HG03354 (cell line): ENCODE data around the gene PPP2R2D.

ENCODE experiments used
- ATAC-seq: cut with Tn5 transposase; IDR thresholded peaks from one replicate; pipeline ENCODE4 v1.9.1; 2021; ENCODE audit warnings: mild to moderate bottlenecking; ENCODE audit not compliant: unreplicated experiment, poor library complexity, severe bottlenecking

The PPP2R2D gene

DNA sequence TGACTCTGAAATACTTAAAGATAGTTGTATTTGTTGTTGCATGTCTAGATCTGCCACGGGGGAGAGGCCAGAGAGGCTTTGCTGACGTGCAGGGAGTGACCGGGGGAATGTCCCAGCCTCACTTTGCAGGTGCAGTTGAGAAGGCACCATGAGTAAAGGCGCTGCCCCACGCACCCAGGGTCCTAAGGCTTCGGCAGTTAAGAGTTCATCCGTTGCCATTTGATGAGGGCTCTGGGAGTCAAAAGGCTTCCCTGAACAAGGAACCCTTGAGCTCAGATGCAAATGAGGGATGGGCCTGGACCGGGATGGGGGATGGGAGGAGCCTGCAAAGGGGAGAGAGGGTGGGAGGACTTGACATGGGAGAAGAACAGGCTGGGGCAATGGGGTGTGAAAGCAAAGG is 20.4 kb downstream of the PPP2R2D start:
- ATAC-seq: peak; percentile 66

DNA sequence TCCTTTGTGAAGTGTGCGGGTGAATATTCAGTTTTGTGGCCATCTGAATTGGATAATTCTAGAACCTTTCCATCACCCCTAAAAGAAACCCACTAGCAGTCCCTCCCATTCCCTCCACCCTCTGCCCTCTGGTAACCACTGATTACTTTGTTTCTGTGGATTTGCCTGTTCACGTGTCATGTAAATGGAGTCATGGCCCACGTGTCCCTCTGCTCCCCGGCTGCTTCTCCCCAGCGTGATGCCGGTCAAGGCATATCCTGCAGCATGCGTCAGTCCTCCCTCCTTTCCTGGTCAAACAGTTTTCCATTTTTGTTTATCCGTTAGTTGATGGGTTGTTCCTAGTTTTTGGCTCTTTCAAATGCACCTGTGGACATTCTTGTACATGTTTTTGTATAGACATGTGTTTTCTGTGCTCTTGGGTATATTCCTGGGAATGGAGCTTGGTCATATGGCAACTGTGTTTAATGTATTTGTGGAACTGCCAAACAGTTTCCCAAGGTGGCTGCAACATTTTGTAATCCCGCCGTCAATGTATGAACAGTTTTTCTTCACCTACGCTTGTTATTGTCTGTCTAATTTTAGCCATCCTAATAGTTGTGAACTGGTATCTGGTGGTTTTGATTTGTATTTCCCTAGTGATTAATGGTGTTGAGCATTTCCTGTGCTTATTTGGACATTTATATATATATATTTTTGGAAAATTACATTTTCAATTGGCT is 22.4 kb downstream of the PPP2R2D start:
- ATAC-seq: no peak

DNA sequence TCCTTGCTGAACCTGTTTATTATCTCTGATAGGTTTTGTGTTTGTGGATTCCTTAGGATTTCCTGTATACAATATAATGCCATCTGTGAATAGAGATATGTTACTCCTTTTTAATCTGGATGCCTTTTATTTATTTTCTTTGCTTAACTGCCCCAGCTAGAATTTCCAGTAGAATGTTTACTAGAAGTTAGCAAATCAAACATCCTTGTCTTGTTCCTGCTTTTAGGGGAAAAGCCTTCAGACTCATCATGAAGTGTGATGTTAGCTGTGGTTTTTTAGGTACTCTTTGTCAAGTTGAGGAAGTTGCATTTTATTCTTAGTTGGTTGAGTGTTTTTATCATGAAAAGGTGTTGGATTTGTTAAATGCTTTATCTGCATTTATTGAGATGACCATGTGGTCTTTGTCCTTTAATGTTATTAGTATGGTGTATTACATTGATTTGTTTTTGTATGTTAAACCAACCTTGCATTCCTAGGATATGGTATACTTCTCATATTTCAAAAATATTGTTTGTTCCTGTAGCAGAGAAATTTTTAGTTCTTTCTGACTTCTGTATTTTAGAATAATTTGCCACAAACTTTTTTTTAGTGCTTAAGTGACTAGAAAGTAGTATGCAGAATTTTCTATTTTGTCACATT is 24.3 kb downstream of the PPP2R2D start:
- ATAC-seq: no peak

DNA sequence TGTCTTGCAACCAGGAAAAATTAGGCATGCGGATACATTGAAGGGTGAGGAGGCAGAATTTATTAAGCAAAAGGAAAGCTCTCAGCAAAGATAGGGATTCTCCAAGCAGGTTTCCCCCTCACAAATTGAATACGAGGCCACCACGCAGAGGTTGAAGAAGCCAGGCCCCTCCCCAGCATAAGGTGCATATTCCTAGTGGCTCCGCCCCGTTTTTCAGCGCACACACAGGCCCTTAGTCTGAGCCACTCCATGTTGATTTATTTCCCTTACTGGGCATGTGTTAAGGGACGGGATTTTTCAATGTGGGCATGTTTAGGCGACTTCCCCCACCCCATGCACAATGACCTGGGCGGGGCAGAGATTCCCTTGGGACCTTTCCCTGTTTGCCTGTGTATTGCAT is 24.9 kb downstream of the PPP2R2D start:
- ATAC-seq: no peak

DNA sequence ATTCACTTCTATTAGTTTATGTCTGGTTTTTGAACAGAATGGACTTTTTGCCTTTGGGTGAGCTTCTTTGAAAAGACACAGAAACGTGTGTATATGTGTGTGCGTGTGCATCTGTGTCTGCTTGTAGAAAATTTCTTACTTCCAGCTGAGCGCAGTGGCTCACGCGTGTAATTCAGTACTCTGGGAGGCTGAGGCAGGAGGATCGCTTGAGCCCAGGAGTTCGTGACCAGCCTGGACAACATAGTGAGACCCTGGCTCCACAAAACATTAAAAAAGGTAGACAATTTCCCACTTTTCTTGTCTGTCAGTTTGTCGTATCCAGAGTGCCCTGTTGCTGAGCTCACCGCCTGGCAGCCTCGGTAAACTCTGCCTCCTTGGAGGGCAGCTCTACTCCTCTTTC is 25.4 kb downstream of the PPP2R2D start:
- no peak for ATAC-seq

DNA sequence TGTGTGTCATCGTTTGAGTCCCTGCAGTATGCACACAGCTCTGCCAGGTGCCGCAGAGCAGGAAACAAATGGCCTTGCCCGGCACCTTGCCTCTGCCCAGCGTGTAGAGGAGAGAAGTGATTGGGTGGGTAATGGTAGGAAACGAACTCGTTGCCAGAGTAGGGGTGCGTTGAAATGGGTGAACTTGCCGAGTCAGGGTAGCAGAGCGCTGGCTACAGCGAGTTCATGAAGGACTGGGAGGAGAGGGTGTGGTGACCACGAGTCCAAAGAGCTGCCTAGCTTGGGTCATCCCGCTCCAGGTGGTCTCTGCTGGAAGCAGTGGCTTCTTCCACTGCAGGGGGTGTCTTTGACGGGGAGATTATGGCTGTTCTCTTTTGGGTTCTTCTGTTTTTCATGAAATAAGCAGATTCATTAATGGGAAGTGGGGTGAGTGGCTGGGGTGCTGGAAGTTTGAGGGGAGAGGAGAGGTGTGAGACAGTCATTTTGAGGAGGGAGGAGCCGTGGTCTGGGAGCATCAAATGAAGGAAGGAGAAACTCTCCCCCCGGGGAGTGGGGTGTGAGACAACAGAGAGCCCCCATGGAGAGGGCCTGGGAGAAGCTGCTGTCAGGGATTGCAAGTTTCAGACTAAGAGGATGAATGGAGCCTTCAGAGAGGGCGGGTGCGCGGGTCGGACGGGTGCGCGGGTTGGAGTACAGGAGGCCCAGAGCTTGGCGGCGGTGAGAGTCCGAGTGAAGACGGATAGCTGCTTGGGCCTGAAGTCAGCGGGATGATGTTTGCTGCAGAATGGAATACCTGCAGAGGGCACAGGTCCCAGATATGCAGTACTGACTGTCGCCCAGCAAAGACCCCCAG is 26.2 kb downstream of the PPP2R2D start:
- no peak for ATAC-seq

DNA sequence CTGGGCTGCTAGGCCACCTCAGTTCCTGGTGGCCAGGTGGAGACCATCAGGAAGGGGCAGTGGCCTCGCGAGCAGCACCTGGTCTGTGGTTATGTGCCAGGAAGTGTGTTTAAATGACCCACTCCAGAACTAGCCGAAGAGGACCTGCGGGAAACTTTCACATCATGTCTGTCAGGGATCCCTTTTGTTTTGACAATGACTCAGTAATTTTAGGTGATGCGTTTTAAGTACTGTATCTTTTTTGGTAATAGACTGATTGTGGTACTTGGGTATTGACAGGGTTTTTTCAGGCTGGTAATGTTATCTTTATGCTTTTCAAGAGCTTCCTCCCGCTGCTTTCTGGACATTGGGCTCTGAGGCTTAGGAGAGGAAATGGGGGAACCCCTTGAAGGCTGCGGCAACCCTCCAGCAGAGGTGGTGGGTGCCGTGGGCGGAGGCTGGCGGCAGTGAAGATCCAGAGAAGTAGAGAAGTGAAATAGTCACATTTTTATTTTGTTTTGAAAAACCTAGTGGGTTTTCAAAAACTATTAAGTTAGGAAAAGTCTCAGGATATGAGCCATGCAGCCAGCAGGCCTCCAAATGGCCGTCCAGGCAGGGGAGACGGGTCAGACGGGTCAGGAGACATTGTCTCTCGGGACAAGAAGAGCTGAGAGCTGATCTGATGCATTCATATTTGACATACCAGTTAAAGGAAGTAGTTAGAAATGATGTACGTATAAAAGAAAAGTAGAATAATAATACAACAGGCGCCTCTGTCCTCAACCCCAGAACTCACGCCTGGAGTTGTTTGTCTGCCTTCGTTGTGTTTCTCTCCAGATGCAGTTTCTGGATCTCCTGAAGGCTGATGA is 27.7 kb downstream of the PPP2R2D start:
- ATAC-seq: peak; percentile 80

DNA sequence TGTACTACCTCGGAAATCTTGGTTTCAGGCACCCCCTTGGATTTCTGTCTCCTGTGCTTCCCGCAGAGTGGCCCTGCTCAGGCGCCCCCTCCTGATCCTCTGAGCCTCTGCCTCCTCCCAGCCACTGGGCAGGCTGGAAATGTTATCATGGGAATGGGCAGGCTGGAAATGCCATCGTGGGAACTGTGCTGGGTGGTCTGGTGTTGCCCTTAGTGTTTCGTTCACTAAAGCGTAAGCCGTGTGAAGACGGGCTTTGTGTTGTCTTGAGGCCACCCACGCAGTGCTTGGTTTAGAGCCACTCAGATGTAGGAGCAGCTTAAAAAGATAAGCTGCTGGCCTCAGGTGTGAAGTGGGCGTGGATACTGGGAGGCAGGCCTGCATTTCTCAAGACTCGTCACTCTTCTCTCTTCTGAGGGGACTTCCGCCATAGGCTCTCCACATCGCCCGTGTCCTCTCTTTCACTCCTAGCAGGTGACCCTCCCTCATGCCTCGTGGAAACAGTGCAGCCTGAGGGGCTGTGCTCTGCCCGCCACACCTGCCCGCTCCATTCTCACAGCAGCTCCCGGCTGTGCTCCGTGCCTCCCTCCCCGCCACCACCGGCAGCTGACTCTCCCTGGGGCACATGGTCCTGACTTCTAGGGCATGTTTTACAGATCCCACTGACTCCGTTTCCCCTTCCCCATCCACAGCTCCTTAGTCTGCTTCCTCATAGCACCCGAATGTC is 28.5 kb downstream of the PPP2R2D start:
- no peak for ATAC-seq

DNA sequence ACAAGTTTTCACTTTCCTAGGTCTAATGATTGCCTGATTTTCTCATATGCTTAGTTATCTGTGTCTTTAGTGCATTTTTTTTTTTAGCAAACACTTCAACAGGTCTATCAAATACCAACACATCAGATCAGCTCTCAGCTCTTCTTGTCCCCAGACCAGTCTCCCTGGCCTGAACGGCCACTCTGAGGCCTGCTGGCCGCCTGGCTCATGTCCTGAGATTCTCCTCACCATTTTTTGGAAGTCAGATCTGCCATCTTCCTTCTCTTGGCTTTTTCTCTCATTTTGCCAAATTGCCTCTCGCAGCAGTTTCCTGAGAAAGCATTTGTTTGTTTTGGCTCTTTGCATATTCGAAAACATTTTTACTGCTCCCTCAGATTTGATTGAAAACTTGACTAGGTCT is 29.3 kb downstream of the PPP2R2D start:
- no peak for ATAC-seq

DNA sequence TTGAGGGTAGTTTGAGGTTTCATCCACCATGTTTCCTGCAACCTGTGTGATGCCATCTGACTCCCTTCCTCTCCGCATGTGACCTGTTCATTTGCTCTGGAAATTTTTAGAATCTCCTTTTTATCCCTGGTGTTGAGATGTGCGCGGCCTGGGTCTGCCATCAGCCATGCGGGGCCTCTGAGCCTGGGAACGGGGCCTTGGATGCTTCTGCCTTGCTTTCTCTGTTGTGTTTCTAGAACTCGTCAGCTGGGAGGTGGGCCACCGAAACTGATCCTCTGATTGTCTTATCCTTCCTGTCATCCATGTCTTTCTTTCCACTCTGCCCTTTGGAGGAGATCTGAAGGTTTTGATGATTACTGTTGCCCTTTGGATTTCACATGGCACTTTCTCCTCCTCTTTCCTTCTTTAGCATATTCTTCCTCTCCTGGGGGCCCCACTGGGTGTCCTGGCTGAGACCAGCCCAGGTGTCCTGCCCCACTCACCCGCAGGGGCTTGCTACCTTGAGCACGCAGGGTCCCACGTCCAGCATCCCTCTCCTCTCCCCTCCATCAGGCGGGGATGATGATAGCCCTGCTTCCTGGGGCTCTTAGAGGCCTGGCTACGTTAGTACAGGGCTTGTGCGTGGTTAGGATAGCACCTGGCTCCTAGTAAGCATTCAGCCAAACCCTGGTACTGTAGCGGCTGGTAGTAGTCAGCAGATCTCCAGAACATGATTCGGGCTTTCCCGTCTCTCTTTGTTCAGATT is 29.9 kb downstream of the PPP2R2D start:
- no peak for ATAC-seq

DNA sequence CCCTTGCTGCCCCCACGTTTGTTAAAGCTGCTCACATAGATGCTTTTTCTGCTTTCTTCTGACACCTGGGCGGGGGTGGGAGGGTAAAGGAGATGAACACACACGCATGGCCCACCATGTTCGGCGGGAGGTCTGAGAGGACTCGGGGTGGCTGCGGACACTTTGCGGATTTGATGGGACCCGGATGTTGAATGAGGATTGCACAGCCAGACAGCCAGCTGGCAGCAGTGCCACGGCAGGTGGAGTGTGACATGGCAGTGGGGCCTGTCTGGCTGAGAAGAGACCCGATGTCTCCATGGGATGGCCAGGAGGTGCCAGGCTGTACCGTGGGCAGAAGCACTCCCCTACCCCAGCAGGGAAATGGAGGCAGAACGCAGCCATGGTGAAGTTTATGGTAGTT is 31.2 kb downstream of the PPP2R2D start:
- ATAC-seq: no peak

DNA sequence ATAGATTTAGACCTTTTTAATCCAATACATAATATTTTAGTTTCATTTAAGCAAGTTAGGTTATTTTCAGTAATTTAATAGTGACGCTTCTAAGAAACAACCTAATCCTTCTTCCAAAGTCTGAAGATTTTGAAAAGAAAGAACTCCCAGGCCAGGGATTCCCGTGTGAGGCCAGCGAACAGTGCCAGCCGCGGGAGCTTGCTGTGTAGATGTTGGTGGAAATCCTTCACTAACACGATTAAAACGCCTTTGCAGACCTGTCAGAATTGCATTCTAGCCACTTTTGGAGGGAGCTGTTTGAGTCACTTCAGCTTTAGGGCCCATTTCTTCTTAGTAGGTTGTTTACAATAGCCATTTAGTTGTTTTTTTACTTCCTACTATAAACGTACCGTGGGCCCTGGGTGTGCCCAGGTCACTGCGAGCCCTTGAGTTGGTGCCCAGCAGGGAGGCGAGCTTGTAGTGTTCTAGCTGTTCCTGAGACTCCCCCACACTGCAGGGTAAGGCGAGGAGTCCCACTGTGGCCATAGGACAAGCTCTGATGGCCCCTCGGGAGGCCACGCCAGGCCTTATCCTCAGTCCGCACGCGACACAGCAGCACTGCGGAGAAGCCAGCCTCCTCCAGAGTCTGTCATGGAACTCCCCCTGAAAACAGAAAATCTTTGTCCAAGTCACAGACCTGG is 32.3 kb downstream of the PPP2R2D start:
- ATAC-seq: no peak

DNA sequence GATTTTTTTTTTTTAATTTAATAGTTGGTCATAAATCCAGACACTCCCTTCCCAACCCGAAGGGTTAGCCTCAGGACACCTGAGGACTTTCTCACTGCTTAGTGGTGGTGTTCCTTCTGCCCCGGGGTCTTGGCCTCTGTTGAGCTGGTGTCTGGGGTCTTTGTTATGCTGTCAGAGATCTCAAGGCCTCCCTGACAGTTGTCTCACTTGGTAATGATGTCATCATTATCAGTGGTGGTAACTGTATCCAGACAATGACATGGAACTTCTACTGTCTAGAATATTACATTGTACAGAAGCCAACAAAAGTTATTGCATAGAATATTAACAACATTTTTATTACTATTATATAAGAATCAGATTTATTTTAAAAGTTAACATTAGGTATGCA is 32.9 kb downstream of the PPP2R2D start:
- ATAC-seq: no peak

DNA sequence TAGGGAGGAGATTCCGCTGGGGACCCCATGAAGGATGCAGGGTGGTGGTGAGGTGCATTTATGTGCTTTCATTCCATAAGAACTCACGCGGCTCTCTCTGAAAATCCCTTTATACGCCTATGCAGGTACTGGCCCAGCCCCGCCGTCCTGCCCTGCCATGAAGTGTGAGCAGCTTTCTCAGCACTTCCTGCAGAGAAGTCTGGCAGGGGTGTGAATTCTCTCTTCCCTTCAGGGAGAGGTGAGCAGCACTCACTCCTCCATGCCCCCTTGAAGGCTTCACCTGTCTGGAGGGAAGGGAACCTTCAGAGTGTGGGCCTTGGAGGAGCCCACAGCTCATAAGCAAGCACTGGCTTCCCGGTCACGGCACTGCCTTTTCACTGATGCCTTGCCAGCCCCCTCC is 34.0 kb downstream of the PPP2R2D start:
- no peak for ATAC-seq

DNA sequence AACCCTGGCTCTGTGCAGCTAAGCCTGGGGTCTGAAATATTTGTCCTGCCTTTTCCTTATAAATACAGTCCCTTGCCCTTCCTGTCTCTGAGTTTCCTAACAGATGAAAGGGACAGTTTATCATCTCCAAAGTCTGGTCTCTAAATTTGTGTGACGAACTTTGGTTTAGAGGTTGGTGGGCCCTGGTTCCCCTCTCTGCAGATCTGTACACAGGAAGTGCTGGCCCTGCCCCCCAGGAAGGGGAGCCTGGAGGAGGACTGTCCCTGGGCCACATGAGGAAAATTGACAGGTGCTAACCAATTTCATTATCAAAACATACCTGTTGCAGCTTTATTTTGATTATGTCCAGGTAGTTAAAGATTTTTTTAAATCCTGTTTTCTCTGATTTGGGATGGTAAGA is 34.5 kb downstream of the PPP2R2D start:
- ATAC-seq: no peak

DNA sequence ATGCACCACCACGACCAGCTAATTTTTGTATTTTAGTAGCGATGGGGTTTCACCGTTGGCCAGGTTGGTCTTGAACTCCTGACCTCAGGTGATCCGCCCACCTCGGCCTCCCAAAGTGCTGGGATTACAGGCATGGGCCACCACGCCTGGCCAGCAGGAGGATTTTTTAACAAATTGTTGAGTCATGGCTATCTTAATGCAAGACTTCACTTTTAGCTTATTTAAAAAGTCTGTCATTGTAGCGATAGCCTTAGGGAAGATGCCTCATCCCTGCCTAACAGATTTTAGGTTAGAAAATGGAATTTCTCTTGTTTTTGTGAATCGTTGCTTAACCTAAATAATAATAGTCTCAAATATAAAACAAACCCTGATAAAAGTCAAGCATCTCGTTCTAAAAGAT is 35.5 kb downstream of the PPP2R2D start:
- ATAC-seq: no peak

DNA sequence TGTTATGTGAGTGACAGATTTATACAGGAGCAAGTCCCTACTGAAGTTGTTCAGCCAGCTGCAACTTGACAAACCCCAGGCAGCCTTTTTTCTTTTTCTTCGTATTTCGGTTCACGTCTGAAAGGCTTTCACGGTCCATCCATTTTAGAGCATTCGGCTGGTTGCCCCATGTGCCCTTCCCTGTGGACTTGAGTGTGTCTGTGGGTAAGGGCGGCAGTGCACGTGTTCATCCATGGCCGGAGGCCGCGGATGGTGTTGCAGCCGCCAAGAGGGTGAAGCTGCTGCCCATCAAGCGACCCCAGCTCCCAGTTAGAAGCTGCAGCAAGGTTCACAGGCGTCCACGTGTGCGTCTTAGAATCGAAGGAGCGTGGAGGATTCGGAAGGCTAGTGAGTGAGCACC is 35.9 kb downstream of the PPP2R2D start:
- ATAC-seq: no peak

DNA sequence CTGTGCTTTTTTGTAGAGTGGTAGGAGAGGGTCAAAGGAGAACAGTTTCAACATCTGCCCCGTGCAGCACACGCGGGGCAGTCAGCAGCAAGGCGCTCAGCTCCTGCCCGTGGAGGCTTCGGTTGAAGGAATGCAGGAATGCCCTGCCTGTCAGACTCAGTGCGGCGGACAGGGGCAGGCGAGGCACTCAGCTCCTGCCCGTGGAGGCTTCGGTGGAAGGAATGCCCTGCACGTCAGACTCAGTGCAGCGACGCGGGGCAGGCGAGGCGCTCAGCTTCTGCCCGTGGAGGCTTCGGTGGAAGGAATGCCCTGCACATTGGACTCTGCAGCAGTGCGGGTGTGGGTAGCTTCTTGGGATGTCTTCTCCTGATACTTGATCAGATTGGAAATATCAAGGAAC is 37.0 kb downstream of the PPP2R2D start:
- ATAC-seq: no peak
